H1 (cell line): ENCODE data around the gene MIX23. TPM values are rescaled to one million over a fixed set of nuclear protein-coding genes. Genes with fewer than 3 reads are reported as not detected.

Experiments used
- CTCF ChIA-PET: fragments of 300-600 bp; sonication (Branson Sonifier 250); formaldehyde crosslinking; loops from one replicate; lab custom pipeline; 2021; ENCODE audit not compliant: partially characterized antibody; lab: Charles Lee
- POLR2A ChIA-PET: fragments of 300-600 bp; sonication (Branson Sonifier 250); formaldehyde crosslinking; loops from one replicate; lab custom pipeline; 2021; ENCODE audit warnings: inconsistent platforms; ENCODE audit not compliant: partially characterized antibody; lab: Charles Lee
- DNase-seq, 2 experiments: peaks; one replicate each; pipeline versions ENCODE4 v3.0.0 to v3.0.0-alpha.2; 2010 to 2022; ENCODE audit warnings: low spot score in 2 of 2, low read depth in 1 of 2, mixed read lengths in 1 of 2
- FAIRE-seq: peaks from 2 replicates; lab custom pipeline; 2011; peaks lifted over from hg19 to GRCh38; lab: Jason Lieb, UNC
- H2AFZ ChIP-seq: 2 replicates; pipeline ENCODE4 v1.8.1; 2012; ENCODE audit warnings: low read length, inconsistent platforms
- H2AK5ac ChIP-seq: 2 replicates; pipeline ENCODE4 v1.6.1; 2013; ENCODE audit warnings: low read depth, low read length
- H2BK120ac ChIP-seq: replicated peaks from 2 replicates; pipeline ENCODE3; 2013; ENCODE audit warnings: low read depth, low read length, inconsistent platforms
- H2BK12ac ChIP-seq: 2 replicates; pipeline ENCODE4 v1.6.1; 2013; ENCODE audit warnings: low read depth, low read length
- H2BK15ac ChIP-seq: 2 replicates; pipeline ENCODE4 v1.6.1; 2013; ENCODE audit warnings: low read length
- H2BK20ac ChIP-seq: 2 replicates; pipeline ENCODE4 v1.6.1; 2013; ENCODE audit warnings: low read length
- H2BK5ac ChIP-seq: 2 replicates; pipeline ENCODE4 v1.6.1; 2013; ENCODE audit warnings: low read depth, low read length
- H3K14ac ChIP-seq: 2 replicates; pipeline ENCODE4 v1.6.1; 2013; ENCODE audit warnings: inconsistent platforms; ENCODE audit not compliant: insufficient read length
- H3K18ac ChIP-seq: 2 replicates; pipeline ENCODE4 v1.6.1; 2013; ENCODE audit warnings: low read length; ENCODE audit errors: extremely low read depth
- H3K23ac ChIP-seq: 2 replicates; pipeline ENCODE4 v1.6.1; 2013; ENCODE audit warnings: inconsistent platforms; ENCODE audit not compliant: insufficient read length
- H3K23me2 ChIP-seq: 2 replicates; pipeline ENCODE4 v1.6.1; 2013; ENCODE audit warnings: low read depth, low read length
- H3K27ac ChIP-seq: 2 replicates; pipeline ENCODE4 v1.6.1; 2011; ENCODE audit warnings: low read depth, low read length, inconsistent platforms
- H3K27me3 ChIP-seq, 4 experiments: replicated peaks in 1 of 4; 1 replicate in 1 of 4; 2 replicates in 3 of 4; pipeline versions ENCODE4 v1.6.1 to v1.8.1; 2011 to 2013; ENCODE audit warnings: low read length in 3 of 4, mild to moderate bottlenecking in 3 of 4, inconsistent platforms in 2 of 4, mixed read lengths in 2 of 4, moderate library complexity in 1 of 4; ENCODE audit not compliant: control insufficient read depth in 3 of 4, insufficient read depth in 3 of 4; ENCODE audit errors: extremely low read depth in 1 of 4
- H3K36me3 ChIP-seq, 4 experiments: 2 replicates each; pipeline versions ENCODE4 v1.6.1 to v1.8.1; 2011 to 2013; ENCODE audit warnings: mild to moderate bottlenecking in 4 of 4, low read length in 3 of 4, moderate library complexity in 2 of 4, control low read depth in 1 of 4, inconsistent platforms in 1 of 4; ENCODE audit not compliant: insufficient read depth in 4 of 4, control insufficient read depth in 2 of 4
- H3K4ac ChIP-seq: replicated peaks from 2 replicates; pipeline ENCODE3; 2013; ENCODE audit warnings: low read length, low read depth, mixed read lengths, inconsistent platforms; ENCODE audit not compliant: insufficient read length
- H3K4me1 ChIP-seq, 4 experiments: replicated peaks in 1 of 4; 1 replicate in 1 of 4; 2 replicates in 3 of 4; pipeline versions ENCODE4 v1.6.1 to v1.8.1; 2011 to 2013; ENCODE audit warnings: low read length in 3 of 4, inconsistent platforms in 2 of 4, mixed read lengths in 1 of 4; ENCODE audit not compliant: insufficient read depth in 4 of 4, control insufficient read depth in 3 of 4
- H3K4me2 ChIP-seq, 2 experiments: 2 replicates each; pipeline versions ENCODE4 v1.6.1 to v1.8.1; 2011 to 2013; ENCODE audit warnings: low read depth in 2 of 2, low read length in 2 of 2, control low read depth in 1 of 2, inconsistent platforms in 1 of 2, mild to moderate bottlenecking in 1 of 2; ENCODE audit not compliant: insufficient read depth in 1 of 2
- H3K4me3 ChIP-seq, 4 experiments: fragments of 200-600, 300-600 bp in 1 of 4; sonication (generic), shearing (Covaris generic), sonication (Bioruptor Twin) in 1 of 4; 2 replicates each; pipeline versions ENCODE4 v1.5.1 to v1.8.1; 2011 to 2016; ENCODE audit warnings: low read length in 4 of 4, low read depth in 3 of 4, control low read depth in 2 of 4, inconsistent platforms in 2 of 4, mild to moderate bottlenecking in 2 of 4, mixed read lengths in 1 of 4, moderate library complexity in 1 of 4; ENCODE audit not compliant: insufficient read depth in 2 of 4; ENCODE audit errors: extremely low read depth in 1 of 4
- H3K56ac ChIP-seq: replicated peaks from 2 replicates; pipeline ENCODE3; 2013; ENCODE audit warnings: low read depth, mild to moderate bottlenecking, mixed read lengths, low read length, inconsistent platforms; ENCODE audit not compliant: insufficient read length
- H3K79me1 ChIP-seq: 2 replicates; pipeline ENCODE4 v1.6.1; 2013; ENCODE audit warnings: low read depth, low read length, control low read depth
- H3K79me2 ChIP-seq, 2 experiments: 2 replicates each; pipeline versions ENCODE4 v1.6.1 to v1.8.1; 2012 to 2013; ENCODE audit warnings: low read length in 2 of 2, mild to moderate bottlenecking in 2 of 2, inconsistent platforms in 1 of 2; ENCODE audit not compliant: insufficient read depth in 2 of 2, control insufficient read depth in 1 of 2
- H3K9ac ChIP-seq, 4 experiments: replicated peaks in 1 of 4; 1 replicate in 1 of 4; 2 replicates in 3 of 4; pipeline versions ENCODE4 v1.6.1 to v1.8.1; 2011 to 2013; ENCODE audit warnings: low read depth in 3 of 4, low read length in 3 of 4, control low read depth in 2 of 4, mild to moderate bottlenecking in 2 of 4, moderate library complexity in 2 of 4, inconsistent platforms in 1 of 4; ENCODE audit errors: extremely low read depth in 1 of 4
- H3K9me3 ChIP-seq, 2 experiments: 2 replicates each; pipeline versions ENCODE4 v1.6.1 to v1.8.1; 2012 to 2013; ENCODE audit warnings: mild to moderate bottlenecking in 2 of 2, moderate library complexity in 2 of 2, control low read depth in 1 of 2, inconsistent platforms in 1 of 2, low read depth in 1 of 2, low read length in 1 of 2, mixed read lengths in 1 of 2; ENCODE audit not compliant: insufficient read depth in 2 of 2
- H4K20me1 ChIP-seq, 2 experiments: replicated peaks in 1 of 2; 2 replicates each; pipeline versions ENCODE3 to v1.8.1; 2011 to 2013; ENCODE audit warnings: inconsistent platforms in 2 of 2, low read length in 2 of 2, mild to moderate bottlenecking in 1 of 2; ENCODE audit not compliant: insufficient read depth in 2 of 2, control insufficient read depth in 1 of 2
- H4K5ac ChIP-seq: 2 replicates; pipeline ENCODE4 v1.6.1; 2013; ENCODE audit warnings: low read length, low read depth, mixed read lengths, inconsistent platforms; ENCODE audit not compliant: insufficient read length
- H4K8ac ChIP-seq: 2 replicates; pipeline ENCODE4 v1.8.0; 2013; ENCODE audit warnings: mild to moderate bottlenecking, moderate library complexity, low read length, inconsistent platforms; ENCODE audit not compliant: insufficient read depth; ENCODE audit errors: extremely low read depth
- H4K91ac ChIP-seq: replicated peaks from 2 replicates; pipeline ENCODE3; 2013; ENCODE audit warnings: low read length, mixed read lengths, inconsistent platforms; ENCODE audit not compliant: insufficient read length
- CEBPB ChIP-seq: IDR thresholded peaks from 2 replicates; pipeline ENCODE4 v1.6.1; 2012; ENCODE audit warnings: low read depth, low read length
- CTBP2 ChIP-seq: IDR thresholded peaks from 2 replicates; pipeline ENCODE4 v1.7.0; 2011; ENCODE audit warnings: borderline replicate concordance, mild to moderate bottlenecking, moderate library complexity, mixed read lengths, low read length; ENCODE audit not compliant: insufficient read depth, insufficient read length
- EGR1 ChIP-seq: IDR thresholded peaks from 2 replicates; pipeline ENCODE4 v1.6.1; 2011; ENCODE audit warnings: low read depth, low read length, borderline replicate concordance
- KDM4A ChIP-seq: IDR thresholded peaks from one replicate; pipeline ENCODE4 v1.7.1; 2012; ENCODE audit warnings: low read depth, mild to moderate bottlenecking, moderate library complexity, low read length, inconsistent platforms; ENCODE audit not compliant: severe bottlenecking
- RXRA ChIP-seq: IDR thresholded peaks from 2 replicates; pipeline ENCODE4 v1.6.1; 2011; ENCODE audit warnings: low read depth, mild to moderate bottlenecking, low read length, moderate library complexity; ENCODE audit not compliant: insufficient read depth
- SP1 ChIP-seq: IDR thresholded peaks from 2 replicates; pipeline ENCODE4 v1.6.1; 2011; ENCODE audit warnings: low read depth, low read length
- ZNF274 ChIP-seq: IDR thresholded peaks from 2 replicates; pipeline ENCODE4 v1.7.0; 2012; ENCODE audit warnings: low read length, borderline replicate concordance; ENCODE audit errors: extremely low read depth
- WGBS, 2 experiments: shearing (Covaris generic) in 1 of 2; methylation state at CpG; one replicate each; pipeline versions ENCODE4 v1.1.6 to v1.1.7; 2013 to 2015; ENCODE audit warnings: low lambda C conversion rate in 2 of 2, mixed read lengths in 2 of 2, inconsistent platforms in 1 of 2, low coverage in 1 of 2, missing lambda C conversion rate in 1 of 2; ENCODE audit not compliant: insufficient replicate concordance in 2 of 2, insufficient coverage in 1 of 2, insufficient read length in 1 of 2; ENCODE audit errors: extremely low coverage in 1 of 2, missing lambda C conversion rate in 1 of 2; 5-methylcytosine and 5-hydroxymethylcytosine counted together
- polyA plus RNA-seq, 7 experiments: library from polyadenylated mRNA; depleted of rRNA in 3 of 7; stranded (reverse) in 5 of 7; unstranded in 2 of 7; fragments of >200 nt in 5 of 7; fragments of 200-250 nt in 2 of 7; gene quantifications; 1 replicate in 5 of 7; 2 replicates in 1 of 7; 4 replicates in 1 of 7; pipeline versions ENCODE4 v1.2.1 to v1.2.3, GENCODE V29; 2011 to 2013; ENCODE audit warnings: missing spikeins in 2 of 7, mixed read lengths in 2 of 7
- total RNA-seq: library from RNA; stranded (reverse); fragmentation: NEBNext Ultra II Directional; extraction: Animal tissue kit (Norgen Biotek cat#: 25700); gene quantifications from 2 replicates; pipeline ENCODE4 v1.2.1, GENCODE V29; 2021
- TF ChIP-seq, protein P1 (sequence below): IDR thresholded peaks from 2 replicates; pipeline ENCODE4 v1.6.1; 2012; ENCODE audit warnings: low read length, inconsistent platforms

Gene MIX23
- total and polyA plus RNA-seq, 2 of the 8 experiments (the other 6 are each of a cell fraction or from before 2014, with no cell fraction given): 22.1 to 69.6 TPM

DNA sequence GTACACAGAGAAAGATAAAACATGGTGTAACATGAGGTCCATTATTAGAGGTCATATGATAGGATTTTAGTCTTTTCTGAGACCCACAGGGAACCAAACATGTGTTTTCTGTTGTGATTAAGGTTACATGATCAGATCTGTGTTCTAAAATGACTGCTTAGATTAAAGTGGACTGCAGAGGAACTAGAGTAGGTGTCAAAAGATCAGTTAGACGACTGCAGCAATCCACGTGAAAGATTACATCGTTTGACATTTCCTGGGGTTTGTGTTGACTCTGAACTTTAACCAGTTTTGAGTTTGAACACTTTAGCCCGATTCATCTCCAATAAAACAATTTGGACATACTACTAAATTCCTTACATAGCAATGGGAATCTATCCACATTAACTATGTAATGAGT is 5.1 kb downstream of the MIX23 start:
- WGBS, 2 experiments: 84% methylated on average over 4 of the region's 4 CpGs; no CpG with 5 or more reads in 1 of the 2 experiments
- Histone ChIP-seq H3K56ac (no peak overlapping the region), H4K5ac (no peak overlapping the region), H3K23me2 (no peaks in the 10 kb centered on the region), H2BK120ac (no peak overlapping the region), H3K9me3 (no peaks in the 10 kb centered on the region), H4K91ac (no peak overlapping the region), H2BK5ac (no peak overlapping the region), H4K20me1 (peaks cover 0 to 2% of the 10 kb centered on the region in 2 experiments), H4K8ac (no peak overlapping the region), H3K27ac (no peak overlapping the region), H3K79me1 (peaks cover 2% of the 10 kb centered on the region; the same call in 1 of the 2 replicates), H3K23ac (no peak overlapping the region), H3K4me2 (no peak overlapping the region), H3K9ac (no peak overlapping the region), H2BK12ac (no peak overlapping the region), H2BK15ac (no peak overlapping the region), H3K14ac (no peak overlapping the region), H3K4me1 (no peaks in the 10 kb centered on the region), H3K4me3 (no peak overlapping the region), H3K27me3 (no peaks in the 10 kb centered on the region), H3K18ac (no peak overlapping the region), H2AK5ac (no peak overlapping the region), H2AFZ (no peak overlapping the region), H3K79me2 (peaks cover 3 to 79% of the 10 kb centered on the region in 2 experiments; a peak in 3 of 4 replicates), H2BK20ac (no peak overlapping the region), H3K4ac (no peak overlapping the region)
- DNase-seq (no peak), FAIRE-seq (no peak)
- ChIA-PET CTCF (interaction anchor here (1.4 kb wide), 1 partner anchor 15 kb away, joined by 3 read pairs; no protein-coding TSS in a partner anchor), POLR2A (no interaction called here)
- TF ChIP-seq CTBP2: no peak
- no peak for TF ChIP-seq KDM4A
- TF ChIP-seq CEBPB: no peak
- TF ChIP-seq RXRA: no peak
- TF ChIP-seq, protein P1, sequence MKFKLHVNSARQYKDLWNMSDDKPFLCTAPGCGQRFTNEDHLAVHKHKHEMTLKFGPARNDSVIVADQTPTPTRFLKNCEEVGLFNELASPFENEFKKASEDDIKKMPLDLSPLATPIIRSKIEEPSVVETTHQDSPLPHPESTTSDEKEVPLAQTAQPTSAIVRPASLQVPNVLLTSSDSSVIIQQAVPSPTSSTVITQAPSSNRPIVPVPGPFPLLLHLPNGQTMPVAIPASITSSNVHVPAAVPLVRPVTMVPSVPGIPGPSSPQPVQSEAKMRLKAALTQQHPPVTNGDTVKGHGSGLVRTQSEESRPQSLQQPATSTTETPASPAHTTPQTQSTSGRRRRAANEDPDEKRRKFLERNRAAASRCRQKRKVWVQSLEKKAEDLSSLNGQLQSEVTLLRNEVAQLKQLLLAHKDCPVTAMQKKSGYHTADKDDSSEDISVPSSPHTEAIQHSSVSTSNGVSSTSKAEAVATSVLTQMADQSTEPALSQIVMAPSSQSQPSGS: no peak
- no peak for TF ChIP-seq EGR1
- no peak for TF ChIP-seq SP1
- no peak for TF ChIP-seq ZNF274
- TF ChIP-seq, all 59 proteins: peak for 0
- peaks cover 0 to 3% (median 0%) of the 10 kb centered on the region in 4 experiments; a peak in 1 of 8 replicates for H3K36me3 ChIP-seq
